HCT116 (cell line): ENCODE data around the gene TFEB. TPM values are rescaled to one million over a fixed set of nuclear protein-coding genes. Genes with fewer than 3 reads are reported as not detected.

Experiments used
- ATAC-seq: fragments of 200-7000 bp; cut with Tn5 transposase; 2 replicates; pipeline ENCODE4 v1.9.1; 2020; ENCODE audit warnings: mild to moderate bottlenecking, moderate library complexity
- BruUV-seq: library from RNA; stranded (reverse); fragments of 400-500 nt; replicated peaks from 2 replicates; lab custom pipeline; 2021; lab: Mats Ljungman, UMichigan
- CTCF ChIA-PET: fragments of 300-600 bp; sonication (Branson Sonifier 250); formaldehyde crosslinking; loops from one replicate; lab custom pipeline; 2021; ENCODE audit warnings: antibody characterized with exemption; lab: Charles Lee
- POLR2A ChIA-PET: fragments of 300-600, 350-600 bp; sonication (Branson Sonifier 250); formaldehyde crosslinking; loops from one replicate; lab custom pipeline; 2021; ENCODE audit warnings: antibody characterized with exemption; lab: Charles Lee
- RAD21 ChIA-PET, 2 experiments: fragments of 300-600 bp; sonication (Branson Sonifier 250); formaldehyde crosslinking; loops; one replicate each; lab custom pipeline; 2023; ENCODE audit warnings: low total read pairs in 2 of 2; ENCODE audit not compliant: uncharacterized antibody in 2 of 2, unreplicated experiment in 2 of 2, low non-redundant PET in 1 of 2; lab: Charles Lee
- DNase-seq: peaks from one replicate; pipeline ENCODE4 v3.0.0-alpha.2; 2010; ENCODE audit warnings: low read depth, low spot score
- H2AFZ ChIP-seq: fragments of 200-600 bp; shearing (Covaris generic), sonication (generic); 2 replicates; pipeline ENCODE4 v1.6.1; 2017; ENCODE audit warnings: low read depth, mixed run types, mixed read lengths, antibody characterized with exemption, low read length; ENCODE audit not compliant: poor library complexity, severe bottlenecking
- H3K27ac ChIP-seq: 2 replicates; pipeline ENCODE4 v1.5.1; 2012; ENCODE audit warnings: low read depth, low read length
- H3K27me3 ChIP-seq: fragments of 200-600 bp; sonication (generic); 2 replicates; pipeline ENCODE4 v1.6.1; 2016; ENCODE audit warnings: mixed run types, low read length, mixed read lengths; ENCODE audit not compliant: insufficient read depth
- H3K36me3 ChIP-seq, 2 experiments: fragments of 200-500 bp in 1 of 2; fragments of 200-600 bp in 1 of 2; sonication (Bioruptor generic) in 1 of 2; sonication (generic) in 1 of 2; 2 replicates each; pipeline versions ENCODE4 v1.5.1 to v1.6.1; 2014 to 2016; ENCODE audit warnings: low read length in 2 of 2, inconsistent platforms in 1 of 2, mixed read lengths in 1 of 2, mixed run types in 1 of 2; ENCODE audit not compliant: insufficient read depth in 2 of 2, control insufficient read depth in 1 of 2
- H3K4me1 ChIP-seq, 2 experiments: fragments of 200-600 bp in 1 of 2; sonication (generic) in 1 of 2; 2 replicates each; pipeline versions ENCODE4 v1.5.1 to v1.6.1; 2012 to 2017; ENCODE audit warnings: low read length in 2 of 2, inconsistent platforms in 1 of 2, mild to moderate bottlenecking in 1 of 2, mixed read lengths in 1 of 2, mixed run types in 1 of 2, moderate library complexity in 1 of 2; ENCODE audit not compliant: insufficient read depth in 2 of 2, control insufficient read depth in 1 of 2
- H3K4me2 ChIP-seq: fragments of 200-600 bp; sonication (generic); 2 replicates; pipeline ENCODE4 v1.6.1; 2017; ENCODE audit warnings: mixed run types, low read length, mixed read lengths
- H3K4me3 ChIP-seq, 2 experiments: fragments of 200-600 bp in 1 of 2; sonication (generic) in 1 of 2; replicated peaks in 1 of 2; 2 replicates each; pipeline ENCODE4 v1.5.1; 2011 to 2016; ENCODE audit warnings: low read length in 2 of 2, control low read depth in 1 of 2, low read depth in 1 of 2, mild to moderate bottlenecking in 1 of 2, mixed read lengths in 1 of 2, mixed run types in 1 of 2
- H3K79me2 ChIP-seq: fragments of 200-600 bp; sonication (generic); 2 replicates; pipeline ENCODE4 v1.6.1; 2017; ENCODE audit warnings: mild to moderate bottlenecking, mixed run types, low read length, moderate library complexity, mixed read lengths; ENCODE audit not compliant: insufficient read depth
- H3K9ac ChIP-seq: fragments of 200-600 bp; sonication (generic); 2 replicates; pipeline ENCODE4 v1.6.1; 2016; ENCODE audit warnings: low read length, mixed read lengths
- H3K9me2 ChIP-seq: fragments of 200-600 bp; sonication (generic), shearing (Covaris generic); 2 replicates; pipeline ENCODE4 v1.6.1; 2017; ENCODE audit warnings: mixed run types, mild to moderate bottlenecking, moderate library complexity; ENCODE audit not compliant: insufficient read depth
- H3K9me3 ChIP-seq, 2 experiments: fragments of 200-500 bp in 1 of 2; fragments of 200-600 bp in 1 of 2; sonication (Bioruptor generic) in 1 of 2; sonication (generic) in 1 of 2; 2 replicates each; pipeline ENCODE4 v1.6.1; 2014 to 2017; ENCODE audit warnings: low read length in 2 of 2, mixed read lengths in 2 of 2, inconsistent platforms in 1 of 2, low read depth in 1 of 2, mild to moderate bottlenecking in 1 of 2, mixed run types in 1 of 2, moderate library complexity in 1 of 2; ENCODE audit not compliant: control insufficient read depth in 1 of 2, insufficient read depth in 1 of 2
- H4K20me1 ChIP-seq: fragments of 200-600 bp; sonication (generic), shearing (Covaris generic); 2 replicates; pipeline ENCODE4 v1.6.1; 2017; ENCODE audit warnings: mixed run types, mild to moderate bottlenecking, moderate library complexity; ENCODE audit not compliant: insufficient read depth
- ELF1 ChIP-seq: IDR thresholded peaks from 2 replicates; pipeline ENCODE4 v1.6.1; 2012; ENCODE audit warnings: low read depth, borderline replicate concordance
- FOSL1 ChIP-seq: IDR thresholded peaks from 2 replicates; pipeline ENCODE4 v1.6.1; 2012; ENCODE audit warnings: low read depth
- JUND ChIP-seq: IDR thresholded peaks from 2 replicates; pipeline ENCODE4 v1.6.1; 2012
- POLR2A ChIP-seq: IDR thresholded peaks from 2 replicates; pipeline ENCODE4 v1.7.0; 2011; ENCODE audit warnings: borderline replicate concordance; ENCODE audit not compliant: insufficient read depth, insufficient read length; ENCODE audit errors: extremely low read depth
- SIN3A ChIP-seq: IDR thresholded peaks from 2 replicates; pipeline ENCODE4 v1.6.1; 2012; ENCODE audit warnings: low read depth
- SP1 ChIP-seq: IDR thresholded peaks from 2 replicates; pipeline ENCODE4 v1.6.1; 2012; ENCODE audit warnings: low read depth
- SRF ChIP-seq: IDR thresholded peaks from 2 replicates; pipeline ENCODE4 v1.6.1; 2012; ENCODE audit warnings: low read depth
- YY1 ChIP-seq: IDR thresholded peaks from 2 replicates; pipeline ENCODE4 v1.6.1; 2011; ENCODE audit warnings: low read length, low read depth, moderate library complexity, mild to moderate bottlenecking; ENCODE audit not compliant: insufficient replicate concordance; ENCODE audit errors: extremely low read depth
- ZNF274 ChIP-seq: fragments of 200-500 bp; sonication (Bioruptor generic); IDR thresholded peaks from 2 replicates; pipeline ENCODE4 v1.6.1; 2014; ENCODE audit warnings: mild to moderate bottlenecking, low read depth, low read length, inconsistent platforms
- intact Hi-C: fragments of 100-400 bp; cut with micrococcal nuclease; formaldehyde crosslinking; loops from 2 replicates; pipeline ENCODE4 v1.10.0; 2022
- total RNA-seq: library from RNA; stranded (reverse); gene quantifications from one replicate; pipeline ENCODE4 v1.2.1, GENCODE V29; 2021; ENCODE audit not compliant: unreplicated experiment
- TF ChIP-seq, protein P1 (sequence below): IDR thresholded peaks from 2 replicates; pipeline ENCODE4 v1.6.1; 2011; ENCODE audit warnings: mild to moderate bottlenecking, low read length, moderate library complexity; ENCODE audit not compliant: insufficient replicate concordance; ENCODE audit errors: extremely low read depth
- TF ChIP-seq, protein P2 (sequence below): IDR thresholded peaks from 2 replicates; pipeline ENCODE4 v1.6.1; 2012

The TFEB gene
- total RNA-seq, 1 experiment from 2014 or later = 4.8 TPM

DNA sequence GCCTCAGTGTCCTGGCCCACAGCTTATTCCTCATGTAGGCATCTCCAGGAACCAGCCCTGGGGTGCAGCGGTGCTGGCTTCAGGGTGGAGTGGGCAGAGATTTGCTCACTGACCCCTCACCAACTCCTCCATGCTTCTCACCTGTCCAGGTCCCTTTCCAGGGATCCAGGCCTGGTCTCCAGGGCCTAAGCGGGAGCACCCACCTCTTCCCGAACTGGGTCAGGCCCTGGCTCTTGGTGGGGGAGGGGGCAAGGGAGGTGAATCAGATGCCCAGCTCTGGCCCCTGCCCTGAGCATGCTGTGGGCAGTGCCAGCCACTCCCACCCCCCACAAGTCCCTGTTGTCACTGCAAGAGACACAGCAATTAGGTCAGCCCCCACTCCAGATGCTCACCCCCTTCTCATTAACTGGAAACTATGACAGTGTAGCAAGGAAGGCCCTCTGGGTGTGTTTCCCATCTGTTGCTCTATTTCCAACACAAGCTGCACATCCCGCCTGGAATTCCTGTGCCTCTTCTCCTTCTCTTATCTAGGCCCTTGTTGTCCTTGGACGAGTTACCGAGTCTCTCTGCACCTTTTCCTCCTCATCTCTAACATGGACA lies 60.1 kb downstream of the TFEB start:
- Histone ChIP-seq H3K9ac (no peak overlapping the region), H3K79me2 (no peaks in the 10 kb centered on the region), H3K27me3 (no peaks in the 10 kb centered on the region), H2AFZ (no peak overlapping the region), H3K4me3 (no peak overlapping the region), H3K36me3 (no peaks in the 10 kb centered on the region), H3K9me3 (no peaks in the 10 kb centered on the region), H4K20me1 (no peaks in the 10 kb centered on the region), H3K27ac (no peak overlapping the region), H3K4me1 (no peaks in the 10 kb centered on the region), H3K4me2 (no peak overlapping the region), H3K9me2 (no peaks in the 10 kb centered on the region)
- ATAC-seq (no peak), DNase-seq (no peak)
- ChIA-PET POLR2A (no interaction called here), CTCF (no interaction called here), RAD21 (no interaction called here)
- BruUV-seq = no TSS peak
- TF ChIP-seq, protein P1, sequence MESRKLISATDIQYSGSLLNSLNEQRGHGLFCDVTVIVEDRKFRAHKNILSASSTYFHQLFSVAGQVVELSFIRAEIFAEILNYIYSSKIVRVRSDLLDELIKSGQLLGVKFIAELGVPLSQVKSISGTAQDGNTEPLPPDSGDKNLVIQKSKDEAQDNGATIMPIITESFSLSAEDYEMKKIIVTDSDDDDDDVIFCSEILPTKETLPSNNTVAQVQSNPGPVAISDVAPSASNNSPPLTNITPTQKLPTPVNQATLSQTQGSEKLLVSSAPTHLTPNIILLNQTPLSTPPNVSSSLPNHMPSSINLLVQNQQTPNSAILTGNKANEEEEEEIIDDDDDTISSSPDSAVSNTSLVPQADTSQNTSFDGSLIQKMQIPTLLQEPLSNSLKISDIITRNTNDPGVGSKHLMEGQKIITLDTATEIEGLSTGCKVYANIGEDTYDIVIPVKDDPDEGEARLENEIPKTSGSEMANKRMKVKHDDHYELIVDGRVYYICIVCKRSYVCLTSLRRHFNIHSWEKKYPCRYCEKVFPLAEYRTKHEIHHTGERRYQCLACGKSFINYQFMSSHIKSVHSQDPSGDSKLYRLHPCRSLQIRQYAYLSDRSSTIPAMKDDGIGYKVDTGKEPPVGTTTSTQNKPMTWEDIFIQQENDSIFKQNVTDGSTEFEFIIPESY = no peak
- no peak for TF ChIP-seq ELF1
- TF ChIP-seq YY1 = no peak
- TF ChIP-seq ZNF274 = no peak
- TF ChIP-seq JUND = no peak
- no peak for TF ChIP-seq SP1
- TF ChIP-seq, protein P2, sequence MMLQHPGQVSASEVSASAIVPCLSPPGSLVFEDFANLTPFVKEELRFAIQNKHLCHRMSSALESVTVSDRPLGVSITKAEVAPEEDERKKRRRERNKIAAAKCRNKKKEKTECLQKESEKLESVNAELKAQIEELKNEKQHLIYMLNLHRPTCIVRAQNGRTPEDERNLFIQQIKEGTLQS = no peak
- no peak for TF ChIP-seq SRF
- TF ChIP-seq FOSL1 = no peak
- TF ChIP-seq POLR2A = no peak
- no peak for TF ChIP-seq SIN3A
- intact Hi-C loops = no loop called here
